Liver (tissue), 3 donors: ENCODE data around the gene PARD6G.

Source experiments
- CTCF ChIP-seq: fragments of 150-350 bp; IDR thresholded peaks from 2 replicates; pipeline ENCODE4 v1.5.1; 2017; ENCODE audit warnings: improper control_type of control experiment, low read depth, low read length; ENCODE audit not compliant: missing input control
- EGR1 ChIP-seq, 2 donors: IDR thresholded peaks; 2 replicates each; pipeline ENCODE4 v1.6.1; 2016 to 2018; ENCODE audit warnings: antibody characterized with exemption in 2 of 2, low read depth in 2 of 2
- FOXA1 ChIP-seq: IDR thresholded peaks from 2 replicates; pipeline ENCODE4 v1.6.1; 2016; ENCODE audit warnings: antibody characterized with exemption
- GABPA ChIP-seq, 2 donors: IDR thresholded peaks in 1 of 2; conservative IDR thresholded peaks in 1 of 2; 2 replicates each; pipeline ENCODE4 v1.6.1; 2016; ENCODE audit warnings: antibody characterized with exemption in 2 of 2, mild to moderate bottlenecking in 1 of 2, moderate library complexity in 1 of 2
- JUND ChIP-seq, 2 donors: IDR thresholded peaks; 2 replicates each; pipeline ENCODE4 v1.6.1; 2016; ENCODE audit warnings: antibody characterized with exemption in 2 of 2
- RAD21 ChIP-seq, 2 donors: IDR thresholded peaks; 2 replicates each; pipeline ENCODE4 v1.6.1; 2016; ENCODE audit warnings: antibody characterized with exemption in 2 of 2, mild to moderate bottlenecking in 2 of 2
- REST ChIP-seq: IDR thresholded peaks from 2 replicates; pipeline ENCODE4 v1.6.1; 2016; ENCODE audit warnings: antibody characterized with exemption, mild to moderate bottlenecking
- SP1 ChIP-seq: IDR thresholded peaks from 2 replicates; pipeline ENCODE4 v1.6.1; 2018; ENCODE audit warnings: antibody characterized with exemption, mild to moderate bottlenecking
- TAF1 ChIP-seq: conservative IDR thresholded peaks from 2 replicates; pipeline ENCODE4 v1.6.1; 2016; ENCODE audit warnings: antibody characterized with exemption, mild to moderate bottlenecking
- YY1 ChIP-seq: IDR thresholded peaks from 2 replicates; pipeline ENCODE4 v1.6.1; 2016; ENCODE audit warnings: antibody characterized with exemption, mild to moderate bottlenecking
- ZBTB33 ChIP-seq: IDR thresholded peaks from 2 replicates; pipeline ENCODE4 v1.6.1; 2016; ENCODE audit warnings: antibody characterized with exemption
- TF ChIP-seq, protein P1 (sequence below): IDR thresholded peaks from 2 replicates; pipeline ENCODE4 v1.6.1; 2016; ENCODE audit warnings: antibody characterized with exemption
- donor health status: healthy.
- donor health status: healthy.

- no peak for TF ChIP-seq CTCF
- TF ChIP-seq ZBTB33, result no peak
- no peak for TF ChIP-seq JUND (IDR thresholded peaks at IDR 0.05)
- TF ChIP-seq GABPA (IDR thresholded peaks at IDR 0.05 in 1 of 2, conservative IDR thresholded peaks at IDR 0.05 in 1 of 2), result no peak
- TF ChIP-seq, protein P1, sequence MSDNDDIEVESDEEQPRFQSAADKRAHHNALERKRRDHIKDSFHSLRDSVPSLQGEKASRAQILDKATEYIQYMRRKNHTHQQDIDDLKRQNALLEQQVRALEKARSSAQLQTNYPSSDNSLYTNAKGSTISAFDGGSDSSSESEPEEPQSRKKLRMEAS, result no peak
- TF ChIP-seq RAD21 (IDR thresholded peaks at IDR 0.05), result no peak
- no peak for TF ChIP-seq EGR1 (IDR thresholded peaks at IDR 0.05; ENCODE audit: low read depth in 2 of 2)
- no peak for TF ChIP-seq SP1
- TF ChIP-seq YY1, result no peak
- TF ChIP-seq TAF1, result no peak
- no peak for TF ChIP-seq REST
- TF ChIP-seq FOXA1, result no peak
These were observed 19.8 kb downstream of the PARD6G start for GRCh38 chr18:80227472-80227871.
